HCT116 (cell line): ENCODE data around the gene DIDO1. TPM values are rescaled to one million over a fixed set of nuclear protein-coding genes. Genes with fewer than 3 reads are reported as not detected.

Experiments used
- ATAC-seq: fragments of 200-7000 bp; cut with Tn5 transposase; 2 replicates; pipeline ENCODE4 v1.9.1; 2020; ENCODE audit warnings: mild to moderate bottlenecking, moderate library complexity
- BruUV-seq: library from RNA; stranded (reverse); fragments of 400-500 nt; replicated peaks from 2 replicates; lab custom pipeline; 2021; lab: Mats Ljungman, UMichigan
- CTCF ChIA-PET: fragments of 300-600 bp; sonication (Branson Sonifier 250); formaldehyde crosslinking; loops from one replicate; lab custom pipeline; 2021; ENCODE audit warnings: antibody characterized with exemption; lab: Charles Lee
- POLR2A ChIA-PET: fragments of 300-600, 350-600 bp; sonication (Branson Sonifier 250); formaldehyde crosslinking; loops from one replicate; lab custom pipeline; 2021; ENCODE audit warnings: antibody characterized with exemption; lab: Charles Lee
- RAD21 ChIA-PET, 2 experiments: fragments of 300-600 bp; sonication (Branson Sonifier 250); formaldehyde crosslinking; loops; one replicate each; lab custom pipeline; 2023; ENCODE audit warnings: low total read pairs in 2 of 2; ENCODE audit not compliant: uncharacterized antibody in 2 of 2, unreplicated experiment in 2 of 2, low non-redundant PET in 1 of 2; lab: Charles Lee
- DNase-seq: peaks from one replicate; pipeline ENCODE4 v3.0.0-alpha.2; 2010; ENCODE audit warnings: low read depth, low spot score
- H2AFZ ChIP-seq: fragments of 200-600 bp; shearing (Covaris generic), sonication (generic); 2 replicates; pipeline ENCODE4 v1.6.1; 2017; ENCODE audit warnings: low read depth, mixed run types, mixed read lengths, antibody characterized with exemption, low read length; ENCODE audit not compliant: poor library complexity, severe bottlenecking
- H3K27ac ChIP-seq: 2 replicates; pipeline ENCODE4 v1.5.1; 2012; ENCODE audit warnings: low read depth, low read length
- H3K27me3 ChIP-seq: fragments of 200-600 bp; sonication (generic); 2 replicates; pipeline ENCODE4 v1.6.1; 2016; ENCODE audit warnings: mixed run types, low read length, mixed read lengths; ENCODE audit not compliant: insufficient read depth
- H3K36me3 ChIP-seq, 2 experiments: fragments of 200-500 bp in 1 of 2; fragments of 200-600 bp in 1 of 2; sonication (Bioruptor generic) in 1 of 2; sonication (generic) in 1 of 2; 2 replicates each; pipeline versions ENCODE4 v1.5.1 to v1.6.1; 2014 to 2016; ENCODE audit warnings: low read length in 2 of 2, inconsistent platforms in 1 of 2, mixed read lengths in 1 of 2, mixed run types in 1 of 2; ENCODE audit not compliant: insufficient read depth in 2 of 2, control insufficient read depth in 1 of 2
- H3K4me1 ChIP-seq, 2 experiments: fragments of 200-600 bp in 1 of 2; sonication (generic) in 1 of 2; 2 replicates each; pipeline versions ENCODE4 v1.5.1 to v1.6.1; 2012 to 2017; ENCODE audit warnings: low read length in 2 of 2, inconsistent platforms in 1 of 2, mild to moderate bottlenecking in 1 of 2, mixed read lengths in 1 of 2, mixed run types in 1 of 2, moderate library complexity in 1 of 2; ENCODE audit not compliant: insufficient read depth in 2 of 2, control insufficient read depth in 1 of 2
- H3K4me2 ChIP-seq: fragments of 200-600 bp; sonication (generic); 2 replicates; pipeline ENCODE4 v1.6.1; 2017; ENCODE audit warnings: mixed run types, low read length, mixed read lengths
- H3K4me3 ChIP-seq, 2 experiments: fragments of 200-600 bp in 1 of 2; sonication (generic) in 1 of 2; replicated peaks in 1 of 2; 2 replicates each; pipeline ENCODE4 v1.5.1; 2011 to 2016; ENCODE audit warnings: low read length in 2 of 2, control low read depth in 1 of 2, low read depth in 1 of 2, mild to moderate bottlenecking in 1 of 2, mixed read lengths in 1 of 2, mixed run types in 1 of 2
- H3K79me2 ChIP-seq: fragments of 200-600 bp; sonication (generic); 2 replicates; pipeline ENCODE4 v1.6.1; 2017; ENCODE audit warnings: mild to moderate bottlenecking, mixed run types, low read length, moderate library complexity, mixed read lengths; ENCODE audit not compliant: insufficient read depth
- H3K9ac ChIP-seq: fragments of 200-600 bp; sonication (generic); 2 replicates; pipeline ENCODE4 v1.6.1; 2016; ENCODE audit warnings: low read length, mixed read lengths
- H3K9me2 ChIP-seq: fragments of 200-600 bp; sonication (generic), shearing (Covaris generic); 2 replicates; pipeline ENCODE4 v1.6.1; 2017; ENCODE audit warnings: mixed run types, mild to moderate bottlenecking, moderate library complexity; ENCODE audit not compliant: insufficient read depth
- H3K9me3 ChIP-seq, 2 experiments: fragments of 200-500 bp in 1 of 2; fragments of 200-600 bp in 1 of 2; sonication (Bioruptor generic) in 1 of 2; sonication (generic) in 1 of 2; 2 replicates each; pipeline ENCODE4 v1.6.1; 2014 to 2017; ENCODE audit warnings: low read length in 2 of 2, mixed read lengths in 2 of 2, inconsistent platforms in 1 of 2, low read depth in 1 of 2, mild to moderate bottlenecking in 1 of 2, mixed run types in 1 of 2, moderate library complexity in 1 of 2; ENCODE audit not compliant: control insufficient read depth in 1 of 2, insufficient read depth in 1 of 2
- H4K20me1 ChIP-seq: fragments of 200-600 bp; sonication (generic), shearing (Covaris generic); 2 replicates; pipeline ENCODE4 v1.6.1; 2017; ENCODE audit warnings: mixed run types, mild to moderate bottlenecking, moderate library complexity; ENCODE audit not compliant: insufficient read depth
- ATF3 ChIP-seq: IDR thresholded peaks from 2 replicates; pipeline ENCODE4 v1.6.1; 2012
- CBX3 ChIP-seq: IDR thresholded peaks from 2 replicates; pipeline ENCODE4 v1.6.1; 2012; ENCODE audit warnings: low read depth
- CEBPB ChIP-seq: IDR thresholded peaks from 2 replicates; pipeline ENCODE4 v1.6.1; 2012; ENCODE audit warnings: low read depth
- EGR1 ChIP-seq: IDR thresholded peaks from 2 replicates; pipeline ENCODE4 v1.6.1; 2012; ENCODE audit warnings: low read depth
- ELF1 ChIP-seq: IDR thresholded peaks from 2 replicates; pipeline ENCODE4 v1.6.1; 2012; ENCODE audit warnings: low read depth, borderline replicate concordance
- EZH2 ChIP-seq: fragments of 200-600 bp; sonication (generic); IDR thresholded peaks from 2 replicates; pipeline ENCODE4 v1.6.1; 2017; ENCODE audit warnings: antibody characterized with exemption, mixed run types
- EZH2phosphoT487 ChIP-seq: fragments of 200-600 bp; IDR thresholded peaks from 2 replicates; pipeline ENCODE4 v1.6.1; 2018; ENCODE audit warnings: antibody characterized with exemption, borderline replicate concordance
- POLR2A ChIP-seq: IDR thresholded peaks from 2 replicates; pipeline ENCODE4 v1.7.0; 2011; ENCODE audit warnings: borderline replicate concordance; ENCODE audit not compliant: insufficient read depth, insufficient read length; ENCODE audit errors: extremely low read depth
- POLR2AphosphoS5 ChIP-seq: IDR thresholded peaks from 2 replicates; pipeline ENCODE4 v1.6.1; 2011; ENCODE audit warnings: mild to moderate bottlenecking, low read depth, low read length, moderate library complexity
- REST ChIP-seq: IDR thresholded peaks from 2 replicates; pipeline ENCODE4 v1.6.1; 2012; ENCODE audit warnings: low read depth
- SIN3A ChIP-seq: IDR thresholded peaks from 2 replicates; pipeline ENCODE4 v1.6.1; 2012; ENCODE audit warnings: low read depth
- SRF ChIP-seq: IDR thresholded peaks from 2 replicates; pipeline ENCODE4 v1.6.1; 2012; ENCODE audit warnings: low read depth
- TCF7L2 ChIP-seq: IDR thresholded peaks from 2 replicates; pipeline ENCODE4 v1.7.0; 2011; ENCODE audit warnings: borderline replicate concordance, inconsistent platforms; ENCODE audit not compliant: insufficient read depth, insufficient read length; ENCODE audit errors: extremely low read depth
- YY1 ChIP-seq: IDR thresholded peaks from 2 replicates; pipeline ENCODE4 v1.6.1; 2011; ENCODE audit warnings: low read length, low read depth, moderate library complexity, mild to moderate bottlenecking; ENCODE audit not compliant: insufficient replicate concordance; ENCODE audit errors: extremely low read depth
- ZFX ChIP-seq: fragments of 450-650 bp; IDR thresholded peaks from 2 replicates; pipeline ENCODE4 v1.6.1; 2017
- ZNF274 ChIP-seq: fragments of 200-500 bp; sonication (Bioruptor generic); IDR thresholded peaks from 2 replicates; pipeline ENCODE4 v1.6.1; 2014; ENCODE audit warnings: mild to moderate bottlenecking, low read depth, low read length, inconsistent platforms
- intact Hi-C: fragments of 100-400 bp; cut with micrococcal nuclease; formaldehyde crosslinking; loops from 2 replicates; pipeline ENCODE4 v1.10.0; 2022
- total RNA-seq: library from RNA; stranded (reverse); gene quantifications from one replicate; pipeline ENCODE4 v1.2.1, GENCODE V29; 2021; ENCODE audit not compliant: unreplicated experiment

The DIDO1 gene
- total RNA-seq, 1 experiment from 2014 or later: 41.4 TPM

- TF ChIP-seq CBX3 (no peak), ZFX (no peak), POLR2AphosphoS5 (no peak), ZNF274 (no peak), CEBPB (no peak), EGR1 (no peak), ATF3 (no peak), ELF1 (no peak)
Measured at GRCh38 chr20:62920039-62920645, 6.2 kb downstream of the DIDO1 start (continued).

- no peaks in the 10 kb centered on the region for H3K9me2 ChIP-seq
- H2AFZ ChIP-seq: no peak overlapping the region
- BruUV-seq: no TSS peak
- ChIA-PET POLR2A (interaction anchor here (1.2 kb wide), 1 partner anchor 18 kb away, joined by 3 read pairs; no protein-coding TSS in a partner anchor), CTCF (interaction anchor here (1.3 kb wide), 1 partner anchor 12 kb away, joined by 3 read pairs; no protein-coding TSS in a partner anchor)
- peaks cover 100% of the 10 kb centered on the region for H3K79me2 ChIP-seq
- TF ChIP-seq SIN3A (no peak), TCF7L2 (no peak), SRF (no peak), YY1 (no peak), EZH2phosphoT487 (no peak), ZNF274 (no peak), REST (no peak), POLR2A (no peak), ZFX (no peak), EGR1 (no peak), POLR2AphosphoS5 (no peak), CEBPB (no peak), EZH2 (no peak)
- TF ChIP-seq, all 23 proteins: peak for 0
- RAD21 ChIA-PET: no interaction called here
- Histone ChIP-seq H3K27ac (no peak overlapping the region), H4K20me1 (peaks cover 61% of the 10 kb centered on the region), H3K4me3 (no peak overlapping the region), H3K4me2 (no peak overlapping the region), H3K27me3 (no peaks in the 10 kb centered on the region), H3K36me3 (peaks cover 0 to 2% of the 10 kb centered on the region in 2 experiments; a peak in 3 of 4 replicates), H3K9me3 (no peaks in the 10 kb centered on the region), H3K4me1 (peaks cover 44 to 57% of the 10 kb centered on the region in 2 experiments), H3K9ac (no peak overlapping the region)
- intact Hi-C loops: no loop called here
- ATAC-seq (no peak), DNase-seq (no peak)
Measured at GRCh38 chr20:62918831-62919230, 7.5 kb downstream of the DIDO1 start.
